Measurements from ENCODE around the gene SLC5A6. TPM values are rescaled to one million over a fixed set of nuclear protein-coding genes. Genes with fewer than 3 reads are reported as not detected.

Gene SLC5A6
- total and polyA plus RNA-seq, 4 experiments from 2014 or later, result 18.9 to 25.1 (median 21.8) TPM

DNA sequence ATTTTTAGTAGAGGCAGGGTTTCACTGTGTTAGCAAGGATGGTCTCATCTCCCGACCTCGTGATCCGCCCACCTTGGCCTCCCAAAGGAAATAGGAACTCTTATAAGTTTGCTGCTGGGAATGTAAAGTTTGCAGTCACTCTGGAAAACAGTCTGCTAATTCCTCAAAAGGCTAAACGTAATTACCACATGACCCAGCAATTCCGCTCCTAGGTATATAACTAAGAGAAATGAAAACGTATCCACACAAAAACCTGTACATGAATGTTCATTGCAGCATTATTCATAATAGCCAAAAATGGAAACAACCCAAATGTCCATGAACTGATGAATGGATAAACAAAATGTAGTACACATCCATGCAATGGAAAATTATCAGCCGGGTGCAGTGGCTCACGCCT lies 22.1 kb downstream of the SLC5A6 start:
- Mint-ChIP-seq H3K27ac (no peak overlapping the region), H3K9me3 (peaks cover 0 to 1% (median 0%) of the 10 kb centered on the region in 8 donors), H3K4me3 (no peak overlapping the region), H3K27me3 (peaks cover 5 to 12% of the 10 kb centered on the region in 2 donors), H3K4me1 (no peaks in the 10 kb centered on the region), H3K36me3 (no peaks in the 10 kb centered on the region)
- no peaks in the 10 kb centered on the region for H3K36me3 ChIP-seq (ENCODE audit: insufficient read depth, low read length)
- H3K9me3 ChIP-seq (ENCODE audit: control insufficient read depth in 1 of 2, low read length in 2 of 2), result no peaks in the 10 kb centered on the region
- ChIA-PET CTCF (ENCODE audit: partially characterized antibody) (interaction anchor here (0.7 to 3.2 kb wide), 3 partner anchors 32 to 228 kb away, joined by 4 to 24 read pairs (median 5); no protein-coding TSS in a partner anchor), POLR2A (ENCODE audit: partially characterized antibody) (no interaction called here)
- no peaks in the 10 kb centered on the region for H3K4me1 ChIP-seq (ENCODE audit: insufficient read depth, low read length)
- no peak overlapping the region for H3K27ac ChIP-seq (ENCODE audit: low read depth, low read length)
- H3K27me3 ChIP-seq (ENCODE audit: insufficient read depth, low read length), result no peaks in the 10 kb centered on the region
- no peak overlapping the region for H3K4me3 ChIP-seq (ENCODE audit: low read length in 2 of 2)
- intact Hi-C loops (cut with micrococcal nuclease), result no loop called here
- no peak for DNase-seq

DNA sequence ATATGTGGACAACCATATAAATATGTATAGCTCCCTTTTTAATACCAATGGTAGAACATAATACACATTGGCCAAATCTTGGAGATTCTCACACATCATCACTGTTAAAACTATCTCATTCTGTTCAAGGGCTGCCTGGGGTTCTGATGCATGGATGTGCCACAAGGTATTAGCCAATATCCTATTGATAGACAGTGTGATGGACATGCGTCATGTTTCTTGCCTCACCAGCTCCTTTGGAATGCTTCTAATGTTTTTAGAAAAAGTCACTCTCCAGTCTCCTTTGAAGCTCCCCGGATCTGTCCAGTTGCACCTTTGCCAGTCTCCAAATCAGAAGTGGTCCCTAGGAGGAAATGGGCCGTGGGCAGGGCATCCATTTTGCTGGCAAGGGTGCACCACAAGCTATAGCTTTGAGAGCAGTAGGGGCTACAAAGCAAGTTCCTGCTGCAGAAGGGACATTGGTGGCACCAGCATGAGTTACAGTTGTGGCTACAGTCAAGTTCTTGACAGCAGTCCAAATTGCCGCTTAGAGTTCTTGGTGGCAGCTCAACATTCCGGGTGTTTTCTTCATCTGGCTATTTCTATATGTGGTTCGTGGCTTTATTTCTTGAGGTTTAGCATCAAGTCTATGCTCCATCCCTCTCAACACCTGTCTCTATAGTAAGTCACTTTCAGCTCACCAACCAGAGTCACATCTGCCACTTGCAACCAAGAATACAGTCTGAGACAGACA lies 25.3 kb downstream of the SLC5A6 start:
- Mint-ChIP-seq H3K36me3 (no peaks in the 10 kb centered on the region), H3K4me1 (no peaks in the 10 kb centered on the region), H3K9me3 (peaks cover 0 to 3% (median 0%) of the 10 kb centered on the region in 8 donors), H3K27me3 (peaks cover 8 to 24% of the 10 kb centered on the region in 2 donors), H3K4me3 (no peak overlapping the region), H3K27ac (no peak overlapping the region)
- Histone ChIP-seq H3K27me3 (ENCODE audit: insufficient read depth, low read length) (no peaks in the 10 kb centered on the region), H3K27ac (ENCODE audit: low read depth, low read length) (no peak overlapping the region), H3K4me3 (ENCODE audit: low read length in 2 of 2) (no peak overlapping the region), H3K4me1 (ENCODE audit: insufficient read depth, low read length) (no peaks in the 10 kb centered on the region), H3K36me3 (ENCODE audit: insufficient read depth, low read length) (no peaks in the 10 kb centered on the region), H3K9me3 (ENCODE audit: control insufficient read depth in 1 of 2, low read length in 2 of 2) (no peaks in the 10 kb centered on the region)
- DNase-seq, result no peak
- POLR2A ChIA-PET (ENCODE audit: partially characterized antibody), result no interaction called here
- CTCF ChIA-PET (ENCODE audit: partially characterized antibody), result interaction anchor here (1.2 kb wide), 1 partner anchor 225 kb away, joined by 4 read pairs; no protein-coding TSS in a partner anchor
- intact Hi-C loops (cut with micrococcal nuclease), result no loop called here

GRCh38 chr2:27185331-27186026 lies 26.6 kb downstream of the SLC5A6 start:
- intact Hi-C loops (cut with micrococcal nuclease), result no loop called here
- H3K36me3 ChIP-seq (ENCODE audit: insufficient read depth, low read length), result no peaks in the 10 kb centered on the region
- no peaks in the 10 kb centered on the region for H3K4me1 Mint-ChIP-seq
- H3K27ac ChIP-seq (ENCODE audit: low read depth, low read length), result no peak overlapping the region
- peaks cover 12 to 29% of the 10 kb centered on the region in 2 donors for H3K27me3 Mint-ChIP-seq
- POLR2A ChIA-PET (ENCODE audit: partially characterized antibody), result no interaction called here
- peaks cover 0 to 3% (median 0%) of the 10 kb centered on the region in 8 donors for H3K9me3 Mint-ChIP-seq
- H3K4me1 ChIP-seq (ENCODE audit: insufficient read depth, low read length), result no peaks in the 10 kb centered on the region
- no peak overlapping the region for H3K4me3 Mint-ChIP-seq
- no peak overlapping the region for H3K4me3 ChIP-seq (ENCODE audit: low read length in 2 of 2)
- no peak overlapping the region for H3K27ac Mint-ChIP-seq
- no peaks in the 10 kb centered on the region for H3K27me3 ChIP-seq (ENCODE audit: insufficient read depth, low read length)
- H3K36me3 Mint-ChIP-seq, result no peaks in the 10 kb centered on the region
- no peaks in the 10 kb centered on the region for H3K9me3 ChIP-seq (ENCODE audit: control insufficient read depth in 1 of 2, low read length in 2 of 2)
- CTCF ChIA-PET (ENCODE audit: partially characterized antibody), result no interaction called here
- no peak for DNase-seq

DNA sequence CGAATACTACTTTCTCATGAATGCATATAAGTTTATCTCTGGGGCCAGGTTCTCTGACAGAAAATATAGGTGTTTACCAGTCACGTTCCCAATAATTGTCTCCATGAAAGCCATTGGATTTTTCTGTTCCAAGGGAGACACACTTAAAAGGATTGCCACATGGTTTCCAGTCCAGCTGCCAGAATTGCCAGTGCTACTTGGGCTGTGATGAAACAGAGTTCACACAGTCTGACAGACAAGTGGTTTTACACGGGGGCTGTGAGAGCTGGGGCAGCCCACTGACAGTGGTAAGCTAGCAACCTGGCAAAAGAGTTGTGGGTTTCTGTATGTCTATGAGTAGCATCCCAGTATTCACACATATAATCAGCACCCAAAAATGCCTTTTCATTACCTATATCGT lies 28.0 kb downstream of the SLC5A6 start:
- no peaks in the 10 kb centered on the region for H3K36me3 Mint-ChIP-seq
- Histone ChIP-seq H3K4me1 (ENCODE audit: insufficient read depth, low read length) (no peaks in the 10 kb centered on the region), H3K36me3 (ENCODE audit: insufficient read depth, low read length) (no peaks in the 10 kb centered on the region), H3K27me3 (ENCODE audit: insufficient read depth, low read length) (no peaks in the 10 kb centered on the region), H3K9me3 (ENCODE audit: control insufficient read depth in 1 of 2, low read length in 2 of 2) (no peaks in the 10 kb centered on the region), H3K4me3 (ENCODE audit: low read length in 2 of 2) (no peak overlapping the region), H3K27ac (ENCODE audit: low read depth, low read length) (no peak overlapping the region)
- H3K27me3 Mint-ChIP-seq, result peaks cover 19 to 35% of the 10 kb centered on the region in 2 donors
- CTCF ChIA-PET (ENCODE audit: partially characterized antibody), result interaction anchor here (1.4 kb wide), 1 partner anchor 222 kb away, joined by 3 read pairs; no protein-coding TSS in a partner anchor
- POLR2A ChIA-PET (ENCODE audit: partially characterized antibody), result no interaction called here
- H3K27ac Mint-ChIP-seq, result no peak overlapping the region
- no peak overlapping the region for H3K4me3 Mint-ChIP-seq
- H3K9me3 Mint-ChIP-seq, result peaks cover 0 to 3% (median 0%) of the 10 kb centered on the region in 8 donors
- no peaks in the 10 kb centered on the region for H3K4me1 Mint-ChIP-seq
- intact Hi-C loops (cut with micrococcal nuclease), result no loop called here
- DNase-seq, result no peak

GRCh38 chr2:27182346-27182745 lies 29.7 kb downstream of the SLC5A6 start:
- Mint-ChIP-seq H3K4me3 (no peak overlapping the region), H3K27me3 (peaks cover 24 to 44% of the 10 kb centered on the region in 2 donors), H3K36me3 (no peaks in the 10 kb centered on the region), H3K9me3 (peaks cover 0 to 3% (median 0%) of the 10 kb centered on the region in 8 donors), H3K4me1 (peaks cover 0 to 6% (median 1%) of the 10 kb centered on the region in 4 donors), H3K27ac (no peak overlapping the region)
- H3K4me3 ChIP-seq (ENCODE audit: low read length in 2 of 2), result no peak overlapping the region
- no peaks in the 10 kb centered on the region for H3K27me3 ChIP-seq (ENCODE audit: insufficient read depth, low read length)
- ChIA-PET CTCF (ENCODE audit: partially characterized antibody) (no interaction called here), POLR2A (ENCODE audit: partially characterized antibody) (no interaction called here)
- DNase-seq, result no peak
- H3K36me3 ChIP-seq (ENCODE audit: insufficient read depth, low read length), result no peaks in the 10 kb centered on the region
- no peaks in the 10 kb centered on the region for H3K9me3 ChIP-seq (ENCODE audit: control insufficient read depth in 1 of 2, low read length in 2 of 2)
- H3K4me1 ChIP-seq (ENCODE audit: insufficient read depth, low read length), result no peaks in the 10 kb centered on the region
- intact Hi-C loops (cut with micrococcal nuclease), result no loop called here
- H3K27ac ChIP-seq (ENCODE audit: low read depth, low read length), result no peak overlapping the region

DNA sequence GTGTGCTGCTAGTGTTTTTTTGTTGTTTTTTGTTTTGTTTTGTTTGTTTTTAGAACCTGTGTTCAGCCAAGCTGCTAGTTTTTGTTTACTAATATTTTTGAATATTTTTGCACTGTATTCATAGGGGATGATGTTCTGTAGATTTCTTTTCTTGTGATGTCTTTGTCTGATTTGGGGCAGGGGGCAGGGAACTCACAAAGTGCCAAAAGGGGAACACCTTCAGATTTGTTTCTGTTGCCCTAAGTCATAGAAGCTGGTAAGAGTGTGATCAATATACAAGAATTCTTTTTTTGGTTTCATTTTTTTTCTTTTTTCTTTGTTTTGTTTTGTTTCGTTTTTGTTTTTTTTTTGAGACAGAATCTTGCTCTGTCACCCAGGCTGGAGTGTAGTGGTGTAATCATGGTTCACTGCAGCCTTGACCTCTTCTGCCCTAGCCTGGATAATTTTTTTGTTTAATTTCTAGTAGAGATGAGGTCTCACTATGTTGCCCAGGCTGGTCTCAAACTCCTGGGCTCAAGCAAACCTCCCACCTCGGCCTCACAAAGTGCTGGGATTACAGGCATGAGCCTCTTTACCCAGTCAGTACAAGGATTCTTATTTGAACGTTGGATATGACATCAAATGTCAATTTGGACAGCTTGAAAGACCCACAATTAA lies 32.6 kb downstream of the SLC5A6 start:
- POLR2A ChIA-PET (ENCODE audit: partially characterized antibody), result interaction anchor here (0.5 kb wide), 1 partner anchor 10 kb away, joined by 3 read pairs; no protein-coding TSS in a partner anchor
- Mint-ChIP-seq H3K4me1 (peaks cover 0 to 6% (median 2%) of the 10 kb centered on the region in 4 donors), H3K36me3 (no peaks in the 10 kb centered on the region), H3K4me3 (no peak overlapping the region), H3K9me3 (peaks cover 0 to 1% (median 0%) of the 10 kb centered on the region in 8 donors), H3K27ac (no peak overlapping the region), H3K27me3 (peaks cover 28 to 44% of the 10 kb centered on the region in 2 donors)
- intact Hi-C loops (cut with micrococcal nuclease), result no loop called here
- Histone ChIP-seq H3K9me3 (ENCODE audit: control insufficient read depth in 1 of 2, low read length in 2 of 2) (no peaks in the 10 kb centered on the region), H3K36me3 (ENCODE audit: insufficient read depth, low read length) (no peaks in the 10 kb centered on the region), H3K27ac (ENCODE audit: low read depth, low read length) (no peak overlapping the region), H3K4me1 (ENCODE audit: insufficient read depth, low read length) (no peaks in the 10 kb centered on the region), H3K27me3 (ENCODE audit: insufficient read depth, low read length) (no peaks in the 10 kb centered on the region), H3K4me3 (ENCODE audit: low read length in 2 of 2) (no peak overlapping the region)
- CTCF ChIA-PET (ENCODE audit: partially characterized antibody), result interaction anchor here (0.6 to 1.2 kb wide), 2 partner anchors 10 to 124 kb away, joined by 3 to 5 read pairs; no protein-coding TSS in a partner anchor
- no peak for DNase-seq

GRCh38 chr2:27178469-27178868 lies 33.6 kb downstream of the SLC5A6 start:
- Histone ChIP-seq H3K9me3 (ENCODE audit: control insufficient read depth in 1 of 2, low read length in 2 of 2) (no peaks in the 10 kb centered on the region), H3K27me3 (ENCODE audit: insufficient read depth, low read length) (no peaks in the 10 kb centered on the region), H3K36me3 (ENCODE audit: insufficient read depth, low read length) (no peaks in the 10 kb centered on the region), H3K27ac (ENCODE audit: low read depth, low read length) (no peak overlapping the region), H3K4me3 (ENCODE audit: low read length in 2 of 2) (no peak overlapping the region), H3K4me1 (ENCODE audit: insufficient read depth, low read length) (no peaks in the 10 kb centered on the region)
- intact Hi-C loops (cut with micrococcal nuclease), result no loop called here
- POLR2A ChIA-PET (ENCODE audit: partially characterized antibody), result no interaction called here
- peaks cover 0 to 6% (median 2%) of the 10 kb centered on the region in 4 donors for H3K4me1 Mint-ChIP-seq
- DNase-seq, result no peak
- no peak overlapping the region for H3K4me3 Mint-ChIP-seq
- CTCF ChIA-PET (ENCODE audit: partially characterized antibody), result no interaction called here
- peaks cover 22 to 38% of the 10 kb centered on the region in 2 donors for H3K27me3 Mint-ChIP-seq
- no peak overlapping the region for H3K27ac Mint-ChIP-seq
- H3K9me3 Mint-ChIP-seq, result no peaks in the 10 kb centered on the region
- H3K36me3 Mint-ChIP-seq, result no peaks in the 10 kb centered on the region
